Lung microvascular endothelial cell (primary cell): Measurements from ENCODE around the gene FRYL. TPM values are rescaled to one million over a fixed set of nuclear protein-coding genes. Genes with fewer than 3 reads are reported as not detected.

ENCODE experiments used
- DNase-seq, 2 donors: peaks; one replicate each; pipeline versions ENCODE4 v3.0.0 to v3.0.0-alpha.2; 2010; ENCODE audit warnings: low read depth in 2 of 2
- total RNA-seq: library from RNA; depleted of rRNA; stranded (reverse); fragments of >200 nt; gene quantifications from 2 replicates; pipeline ENCODE4 v1.2.1, GENCODE V29; 2014

The FRYL gene
- total RNA-seq, 1 donor from 2014 or later, result 76.2 TPM

GRCh38 chr4:48564151-48564550 is 215.9 kb downstream of the FRYL start:
- DNase-seq, result no peak

- no peak for DNase-seq
These were observed 221.3 kb downstream of the FRYL start for GRCh38 chr4:48558819-48559218.

GRCh38 chr4:48558026-48558425 is 222.1 kb downstream of the FRYL start:
- DNase-seq, result no peak

GRCh38 chr4:48557478-48557877 is 222.6 kb downstream of the FRYL start:
- peak; percentile 28 to 51 for DNase-seq

GRCh38 chr4:48556268-48556667 is 223.8 kb downstream of the FRYL start:
- no peak for DNase-seq

GRCh38 chr4:48554606-48555005 is 225.5 kb downstream of the FRYL start:
- DNase-seq, result no peak

- DNase-seq, result no peak
These were observed 226.4 kb downstream of the FRYL start for GRCh38 chr4:48553720-48554119.

DNA sequence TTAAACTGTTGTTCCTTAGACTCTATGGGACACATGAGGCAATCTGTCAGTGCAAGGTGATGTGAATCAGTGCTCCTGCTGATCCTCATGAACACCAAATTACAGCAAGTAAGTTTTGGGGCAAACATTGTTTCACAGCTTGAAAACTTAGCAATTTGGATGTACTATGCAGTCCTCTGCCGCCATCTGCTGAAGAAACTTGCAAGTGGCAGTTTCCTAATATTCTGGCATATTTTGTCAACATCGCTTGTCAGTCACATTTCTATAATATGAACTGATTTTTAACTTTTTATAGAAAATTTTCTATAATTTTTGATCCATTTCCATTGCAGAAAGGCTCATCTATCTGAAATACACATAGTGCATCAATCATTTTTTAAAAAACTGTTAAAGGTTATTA is 233.7 kb downstream of the FRYL start:
- DNase-seq, result peak; percentile 54 to 66

DNA sequence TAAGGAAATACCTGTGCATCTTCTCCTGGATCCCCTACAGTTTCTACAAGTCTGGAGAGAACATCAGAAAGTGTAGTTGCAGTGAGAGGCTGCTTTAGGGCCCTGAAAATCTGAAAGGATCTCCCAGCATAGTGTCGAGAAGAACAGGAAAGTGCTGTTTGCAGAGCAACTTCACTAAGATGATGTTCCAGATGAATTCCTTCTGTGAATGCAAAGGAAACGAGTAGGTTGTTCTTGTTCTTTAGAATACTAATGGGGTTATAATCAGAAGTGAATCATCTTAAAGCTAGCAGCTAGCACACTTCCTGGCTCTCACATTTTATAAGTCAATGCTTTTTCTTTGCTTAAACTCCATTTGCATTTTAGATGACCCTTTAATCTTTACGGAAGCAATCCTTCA is 236.3 kb downstream of the FRYL start:
- peak in 1 of 2 donors; percentile 48 for DNase-seq

- no peak for DNase-seq
These were observed 237.2 kb downstream of the FRYL start for GRCh38 chr4:48542888-48543287.

GRCh38 chr4:48539597-48539996 is 240.5 kb downstream of the FRYL start:
- no peak for DNase-seq

DNA sequence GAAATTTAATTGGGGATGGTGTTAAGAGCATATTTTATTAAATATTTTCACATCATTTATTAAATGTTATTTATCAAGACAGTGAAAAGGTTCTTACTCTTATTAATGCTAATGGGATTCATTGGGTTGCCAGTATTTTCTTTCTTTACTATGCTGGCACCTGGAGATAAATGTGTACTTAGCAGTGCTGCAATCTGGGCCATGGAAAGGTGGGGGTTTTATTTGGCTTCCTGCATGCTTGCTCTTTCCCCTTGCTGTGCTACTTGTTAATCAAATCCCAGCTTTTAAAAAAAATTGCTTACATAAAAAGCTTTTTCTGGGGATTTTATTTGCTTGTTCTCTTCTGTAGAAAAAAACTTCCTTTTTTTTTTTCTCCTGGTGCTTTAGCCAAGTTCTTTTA is 241.7 kb downstream of the FRYL start:
- no peak for DNase-seq

- DNase-seq, result no peak
These were observed 253.7 kb downstream of the FRYL start for GRCh38 chr4:48526406-48526805.

DNA sequence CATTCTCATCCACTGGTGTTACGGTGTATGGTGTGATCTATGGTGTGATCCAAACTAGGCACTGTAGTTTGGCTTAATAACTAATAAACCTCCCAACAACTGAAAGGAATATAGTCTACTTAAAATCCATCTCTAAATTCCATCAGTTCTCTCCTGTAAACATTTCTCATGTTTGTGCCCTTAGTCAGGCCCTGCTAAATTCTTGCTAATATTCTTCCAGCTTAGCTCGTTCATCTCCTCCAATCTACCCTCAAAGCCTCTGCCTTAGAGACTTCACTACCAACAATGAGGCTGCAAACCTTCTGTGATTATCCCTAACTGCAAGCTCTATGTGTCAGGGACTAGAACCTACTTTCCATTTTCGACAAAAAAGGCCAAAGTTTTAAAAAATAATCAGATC is 261.9 kb downstream of the FRYL start:
- no peak for DNase-seq

GRCh38 chr4:48509543-48509942 is 270.5 kb downstream of the FRYL start:
- DNase-seq, result no peak

DNA sequence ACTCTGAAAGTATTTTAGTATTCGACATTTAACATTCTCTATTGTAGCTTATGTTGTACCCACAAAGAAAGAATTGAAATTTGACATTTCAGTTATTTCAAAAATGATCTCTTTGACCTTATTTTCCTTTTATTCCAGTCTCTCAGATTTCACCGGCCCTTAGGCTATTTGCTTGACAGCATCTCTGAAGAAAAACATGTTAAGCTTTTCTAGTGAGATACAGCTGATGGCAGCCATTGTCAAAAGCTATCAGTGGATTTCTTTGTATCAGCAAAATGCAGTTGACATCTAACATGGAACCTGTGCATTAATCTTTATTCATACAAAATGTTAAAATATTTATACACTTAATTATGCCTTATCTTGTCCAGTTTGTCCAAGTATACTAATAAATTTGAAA is 273.4 kb downstream of the FRYL start:
- DNase-seq, result no peak

GRCh38 chr4:48504352-48504751 is 275.7 kb downstream of the FRYL start:
- DNase-seq, result no peak

- DNase-seq, result no peak
These were observed 276.1 kb downstream of the FRYL start for GRCh38 chr4:48504026-48504330.

DNA sequence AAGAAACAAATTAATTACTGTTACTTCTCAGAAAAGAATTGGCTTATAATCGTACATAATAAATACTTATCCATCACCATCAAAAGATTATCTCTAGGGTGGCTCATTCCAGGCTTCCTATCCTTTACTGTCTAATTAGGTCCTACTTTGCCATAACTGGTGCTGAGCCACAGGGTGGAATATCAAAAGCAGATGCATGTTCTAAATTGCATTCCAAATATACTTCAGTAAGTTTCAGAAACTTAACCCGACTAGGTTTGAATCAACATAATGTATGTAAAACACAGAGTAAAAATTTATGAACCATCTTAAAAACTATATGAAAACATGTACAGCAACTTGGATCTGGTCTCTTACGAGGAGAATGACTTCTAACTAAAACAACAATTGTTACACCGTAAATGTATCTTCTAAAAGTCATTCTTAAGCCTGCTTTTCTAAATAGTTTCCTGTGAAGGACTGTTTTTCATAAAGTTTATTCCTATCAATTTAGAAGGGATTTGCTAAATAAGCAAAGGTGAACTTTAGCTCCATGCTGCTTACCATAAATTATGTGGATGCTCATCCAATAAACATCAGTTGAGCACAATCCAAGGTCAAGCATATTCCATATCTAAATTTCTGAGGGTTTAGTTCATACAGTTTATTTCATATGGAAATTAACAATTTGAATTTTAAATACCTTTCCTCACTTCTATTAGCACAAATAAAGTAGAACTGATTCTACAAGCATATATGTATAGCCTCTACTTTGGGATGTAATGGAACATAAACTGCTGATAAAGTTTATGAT is 276.6 kb downstream of the FRYL start:
- DNase-seq, result no peak

DNA sequence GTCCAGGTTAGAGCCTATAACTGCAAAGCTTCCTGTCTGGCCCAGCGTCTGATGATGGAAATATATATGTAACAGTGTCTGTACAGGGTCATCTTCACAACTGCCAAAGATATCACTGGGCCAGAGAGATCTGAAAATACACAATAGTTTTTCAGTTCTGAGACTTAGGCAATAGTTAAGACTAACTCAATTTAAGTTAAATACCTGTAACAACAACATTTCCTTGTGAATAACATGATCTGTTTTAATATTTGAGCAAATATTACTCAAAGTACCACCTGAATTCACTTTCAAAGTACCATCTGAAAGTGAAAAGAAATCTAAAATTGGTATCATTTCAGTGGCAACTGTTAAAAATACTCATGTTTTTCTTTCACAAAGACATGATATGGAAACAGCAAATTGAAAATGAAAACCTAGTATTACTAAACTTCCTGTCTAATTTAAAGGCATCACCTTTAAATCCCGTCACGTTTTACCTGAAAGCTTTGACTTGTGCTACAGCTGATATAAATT is 280.5 kb downstream of the FRYL start:
- DNase-seq, result peak in 1 of 2 donors; percentile 72

DNA sequence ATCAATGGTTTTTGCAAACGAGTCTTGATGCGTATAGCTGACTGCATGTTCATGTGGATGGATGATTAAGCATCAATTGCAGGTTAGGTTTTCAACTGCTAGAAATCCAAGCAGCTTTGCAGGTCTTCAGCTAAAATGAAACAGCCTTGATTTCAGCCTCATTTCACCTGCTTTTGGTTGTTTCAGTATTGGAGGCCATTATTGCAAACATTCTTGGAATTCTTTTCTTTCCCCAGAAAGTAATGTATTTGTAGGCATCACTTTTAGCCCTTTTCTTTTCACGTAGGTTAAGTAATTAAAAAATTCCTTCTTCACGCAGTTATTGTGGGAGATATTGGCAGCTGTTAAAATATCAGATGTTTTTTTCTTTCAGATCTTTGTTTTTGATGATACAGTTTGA is 281.2 kb downstream of the FRYL start:
- DNase-seq, result no peak

DNA sequence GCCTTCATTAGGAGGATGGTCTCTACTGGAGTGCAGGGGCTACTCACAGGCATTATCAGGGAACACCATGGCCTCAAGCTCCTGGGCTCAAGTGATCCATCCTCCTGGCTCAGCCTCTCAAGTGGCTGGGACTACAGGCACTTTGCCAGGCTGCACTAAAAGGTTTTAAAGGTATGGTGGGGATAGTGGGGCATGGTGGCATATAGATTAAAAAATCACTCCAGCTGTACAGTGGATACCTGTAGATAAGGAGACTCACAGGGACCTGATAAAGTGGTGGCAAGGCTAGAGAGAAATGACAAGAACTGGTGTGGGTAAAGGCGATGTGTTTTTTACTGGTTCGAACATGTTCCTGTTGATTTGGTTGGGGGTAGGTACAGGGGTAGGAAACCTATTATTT is 284.1 kb downstream of the FRYL start:
- DNase-seq, result no peak

DNA sequence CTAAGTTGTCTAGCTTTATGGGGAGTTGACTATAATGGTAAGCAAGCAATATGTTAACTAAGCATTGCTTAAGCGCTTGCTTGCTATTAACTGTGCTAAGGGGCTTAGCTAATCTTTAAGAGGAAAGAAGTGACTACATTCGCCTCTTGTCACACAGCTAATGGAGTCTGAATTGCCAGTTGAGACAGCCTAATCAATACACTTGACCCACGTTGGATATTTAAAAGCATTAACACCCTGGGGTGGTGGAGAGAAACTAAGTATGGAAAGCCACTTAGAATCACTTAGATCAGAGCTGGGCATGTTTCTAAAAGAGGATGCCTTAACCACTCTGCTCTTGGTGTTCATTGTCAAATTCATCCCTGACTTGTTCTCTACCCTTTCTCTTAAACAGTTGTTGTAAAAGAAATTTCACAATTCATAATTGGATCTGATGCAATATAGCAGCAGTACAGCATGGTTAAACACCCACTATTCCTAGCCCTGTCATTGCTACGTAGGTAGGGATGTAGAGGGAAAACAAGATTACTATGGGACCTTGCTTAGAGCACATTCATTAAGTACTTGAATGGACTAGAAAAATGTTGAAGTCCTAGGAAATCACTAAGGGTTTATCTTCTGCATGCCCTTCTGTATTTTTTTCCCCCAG is 286.5 kb downstream of the FRYL start:
- no peak for DNase-seq
